H1 (cell line): Measurements from ENCODE around the gene SIAH3. TPM values are rescaled to one million over a fixed set of nuclear protein-coding genes. Genes with fewer than 3 reads are reported as not detected.

Experiments
- CTCF ChIA-PET: fragments of 300-600 bp; sonication (Branson Sonifier 250); formaldehyde crosslinking; loops from one replicate; lab custom pipeline; 2021; ENCODE audit not compliant: partially characterized antibody; lab: Charles Lee
- POLR2A ChIA-PET: fragments of 300-600 bp; sonication (Branson Sonifier 250); formaldehyde crosslinking; loops from one replicate; lab custom pipeline; 2021; ENCODE audit warnings: inconsistent platforms; ENCODE audit not compliant: partially characterized antibody; lab: Charles Lee
- DNase-seq, 2 experiments: peaks; one replicate each; pipeline versions ENCODE4 v3.0.0 to v3.0.0-alpha.2; 2010 to 2022; ENCODE audit warnings: low spot score in 2 of 2, low read depth in 1 of 2, mixed read lengths in 1 of 2
- FAIRE-seq: peaks from 2 replicates; lab custom pipeline; 2011; peaks lifted over from hg19 to GRCh38; lab: Jason Lieb, UNC
- H2AFZ ChIP-seq: 2 replicates; pipeline ENCODE4 v1.8.1; 2012; ENCODE audit warnings: low read length, inconsistent platforms
- H2AK5ac ChIP-seq: 2 replicates; pipeline ENCODE4 v1.6.1; 2013; ENCODE audit warnings: low read depth, low read length
- H2BK120ac ChIP-seq: replicated peaks from 2 replicates; pipeline ENCODE3; 2013; ENCODE audit warnings: low read depth, low read length, inconsistent platforms
- H2BK12ac ChIP-seq: 2 replicates; pipeline ENCODE4 v1.6.1; 2013; ENCODE audit warnings: low read depth, low read length
- H2BK15ac ChIP-seq: 2 replicates; pipeline ENCODE4 v1.6.1; 2013; ENCODE audit warnings: low read length
- H2BK20ac ChIP-seq: 2 replicates; pipeline ENCODE4 v1.6.1; 2013; ENCODE audit warnings: low read length
- H2BK5ac ChIP-seq: 2 replicates; pipeline ENCODE4 v1.6.1; 2013; ENCODE audit warnings: low read depth, low read length
- H3K14ac ChIP-seq: 2 replicates; pipeline ENCODE4 v1.6.1; 2013; ENCODE audit warnings: inconsistent platforms; ENCODE audit not compliant: insufficient read length
- H3K18ac ChIP-seq: 2 replicates; pipeline ENCODE4 v1.6.1; 2013; ENCODE audit warnings: low read length; ENCODE audit errors: extremely low read depth
- H3K23ac ChIP-seq: 2 replicates; pipeline ENCODE4 v1.6.1; 2013; ENCODE audit warnings: inconsistent platforms; ENCODE audit not compliant: insufficient read length
- H3K23me2 ChIP-seq: 2 replicates; pipeline ENCODE4 v1.6.1; 2013; ENCODE audit warnings: low read depth, low read length
- H3K27ac ChIP-seq: 2 replicates; pipeline ENCODE4 v1.6.1; 2011; ENCODE audit warnings: low read depth, low read length, inconsistent platforms
- H3K27me3 ChIP-seq, 4 experiments: replicated peaks in 1 of 4; 1 replicate in 1 of 4; 2 replicates in 3 of 4; pipeline versions ENCODE4 v1.6.1 to v1.8.1; 2011 to 2013; ENCODE audit warnings: low read length in 3 of 4, mild to moderate bottlenecking in 3 of 4, inconsistent platforms in 2 of 4, mixed read lengths in 2 of 4, moderate library complexity in 1 of 4; ENCODE audit not compliant: control insufficient read depth in 3 of 4, insufficient read depth in 3 of 4; ENCODE audit errors: extremely low read depth in 1 of 4
- H3K36me3 ChIP-seq, 4 experiments: 2 replicates each; pipeline versions ENCODE4 v1.6.1 to v1.8.1; 2011 to 2013; ENCODE audit warnings: mild to moderate bottlenecking in 4 of 4, low read length in 3 of 4, moderate library complexity in 2 of 4, control low read depth in 1 of 4, inconsistent platforms in 1 of 4; ENCODE audit not compliant: insufficient read depth in 4 of 4, control insufficient read depth in 2 of 4
- H3K4ac ChIP-seq: replicated peaks from 2 replicates; pipeline ENCODE3; 2013; ENCODE audit warnings: low read length, low read depth, mixed read lengths, inconsistent platforms; ENCODE audit not compliant: insufficient read length
- H3K4me1 ChIP-seq, 4 experiments: replicated peaks in 1 of 4; 1 replicate in 1 of 4; 2 replicates in 3 of 4; pipeline versions ENCODE4 v1.6.1 to v1.8.1; 2011 to 2013; ENCODE audit warnings: low read length in 3 of 4, inconsistent platforms in 2 of 4, mixed read lengths in 1 of 4; ENCODE audit not compliant: insufficient read depth in 4 of 4, control insufficient read depth in 3 of 4
- H3K4me2 ChIP-seq, 2 experiments: 2 replicates each; pipeline versions ENCODE4 v1.6.1 to v1.8.1; 2011 to 2013; ENCODE audit warnings: low read depth in 2 of 2, low read length in 2 of 2, control low read depth in 1 of 2, inconsistent platforms in 1 of 2, mild to moderate bottlenecking in 1 of 2; ENCODE audit not compliant: insufficient read depth in 1 of 2
- H3K4me3 ChIP-seq, 4 experiments: fragments of 200-600, 300-600 bp in 1 of 4; sonication (generic), shearing (Covaris generic), sonication (Bioruptor Twin) in 1 of 4; 2 replicates each; pipeline versions ENCODE4 v1.5.1 to v1.8.1; 2011 to 2016; ENCODE audit warnings: low read length in 4 of 4, low read depth in 3 of 4, control low read depth in 2 of 4, inconsistent platforms in 2 of 4, mild to moderate bottlenecking in 2 of 4, mixed read lengths in 1 of 4, moderate library complexity in 1 of 4; ENCODE audit not compliant: insufficient read depth in 2 of 4; ENCODE audit errors: extremely low read depth in 1 of 4
- H3K56ac ChIP-seq: replicated peaks from 2 replicates; pipeline ENCODE3; 2013; ENCODE audit warnings: low read depth, mild to moderate bottlenecking, mixed read lengths, low read length, inconsistent platforms; ENCODE audit not compliant: insufficient read length
- H3K79me1 ChIP-seq: 2 replicates; pipeline ENCODE4 v1.6.1; 2013; ENCODE audit warnings: low read depth, low read length, control low read depth
- H3K79me2 ChIP-seq, 2 experiments: 2 replicates each; pipeline versions ENCODE4 v1.6.1 to v1.8.1; 2012 to 2013; ENCODE audit warnings: low read length in 2 of 2, mild to moderate bottlenecking in 2 of 2, inconsistent platforms in 1 of 2; ENCODE audit not compliant: insufficient read depth in 2 of 2, control insufficient read depth in 1 of 2
- H3K9ac ChIP-seq, 4 experiments: replicated peaks in 1 of 4; 1 replicate in 1 of 4; 2 replicates in 3 of 4; pipeline versions ENCODE4 v1.6.1 to v1.8.1; 2011 to 2013; ENCODE audit warnings: low read depth in 3 of 4, low read length in 3 of 4, control low read depth in 2 of 4, mild to moderate bottlenecking in 2 of 4, moderate library complexity in 2 of 4, inconsistent platforms in 1 of 4; ENCODE audit errors: extremely low read depth in 1 of 4
- H3K9me3 ChIP-seq, 2 experiments: 2 replicates each; pipeline versions ENCODE4 v1.6.1 to v1.8.1; 2012 to 2013; ENCODE audit warnings: mild to moderate bottlenecking in 2 of 2, moderate library complexity in 2 of 2, control low read depth in 1 of 2, inconsistent platforms in 1 of 2, low read depth in 1 of 2, low read length in 1 of 2, mixed read lengths in 1 of 2; ENCODE audit not compliant: insufficient read depth in 2 of 2
- H4K20me1 ChIP-seq, 2 experiments: replicated peaks in 1 of 2; 2 replicates each; pipeline versions ENCODE3 to v1.8.1; 2011 to 2013; ENCODE audit warnings: inconsistent platforms in 2 of 2, low read length in 2 of 2, mild to moderate bottlenecking in 1 of 2; ENCODE audit not compliant: insufficient read depth in 2 of 2, control insufficient read depth in 1 of 2
- H4K5ac ChIP-seq: 2 replicates; pipeline ENCODE4 v1.6.1; 2013; ENCODE audit warnings: low read length, low read depth, mixed read lengths, inconsistent platforms; ENCODE audit not compliant: insufficient read length
- H4K8ac ChIP-seq: 2 replicates; pipeline ENCODE4 v1.8.0; 2013; ENCODE audit warnings: mild to moderate bottlenecking, moderate library complexity, low read length, inconsistent platforms; ENCODE audit not compliant: insufficient read depth; ENCODE audit errors: extremely low read depth
- H4K91ac ChIP-seq: replicated peaks from 2 replicates; pipeline ENCODE3; 2013; ENCODE audit warnings: low read length, mixed read lengths, inconsistent platforms; ENCODE audit not compliant: insufficient read length
- ATF2 ChIP-seq: IDR thresholded peaks from 2 replicates; pipeline ENCODE4 v1.6.1; 2012; ENCODE audit warnings: low read length, inconsistent platforms
- GABPA ChIP-seq: IDR thresholded peaks from 2 replicates; pipeline ENCODE4 v1.6.1; 2011; ENCODE audit warnings: mild to moderate bottlenecking, low read length, moderate library complexity, borderline replicate concordance; ENCODE audit not compliant: insufficient read depth
- JUND ChIP-seq: IDR thresholded peaks from 2 replicates; pipeline ENCODE4 v1.6.1; 2011; ENCODE audit warnings: mild to moderate bottlenecking, improper control_type of control experiment, low read length
- POU5F1 ChIP-seq: IDR thresholded peaks from 2 replicates; pipeline ENCODE4 v1.6.1; 2011; ENCODE audit warnings: low read depth, mild to moderate bottlenecking, low read length, moderate library complexity
- RAD21 ChIP-seq, 2 experiments: IDR thresholded peaks in 1 of 2; conservative IDR thresholded peaks in 1 of 2; 2 replicates each; pipeline ENCODE4 v1.6.1; 2011; ENCODE audit warnings: low read depth in 2 of 2, low read length in 2 of 2, improper control_type of control experiment in 1 of 2, inconsistent platforms in 1 of 2, mild to moderate bottlenecking in 1 of 2, moderate library complexity in 1 of 2
- WGBS, 2 experiments: shearing (Covaris generic) in 1 of 2; methylation state at CpG; one replicate each; pipeline versions ENCODE4 v1.1.6 to v1.1.7; 2013 to 2015; ENCODE audit warnings: low lambda C conversion rate in 2 of 2, mixed read lengths in 2 of 2, inconsistent platforms in 1 of 2, low coverage in 1 of 2, missing lambda C conversion rate in 1 of 2; ENCODE audit not compliant: insufficient replicate concordance in 2 of 2, insufficient coverage in 1 of 2, insufficient read length in 1 of 2; ENCODE audit errors: extremely low coverage in 1 of 2, missing lambda C conversion rate in 1 of 2; 5-methylcytosine and 5-hydroxymethylcytosine counted together
- polyA plus RNA-seq, 7 experiments: library from polyadenylated mRNA; depleted of rRNA in 3 of 7; stranded (reverse) in 5 of 7; unstranded in 2 of 7; fragments of >200 nt in 5 of 7; fragments of 200-250 nt in 2 of 7; gene quantifications; 1 replicate in 5 of 7; 2 replicates in 1 of 7; 4 replicates in 1 of 7; pipeline versions ENCODE4 v1.2.1 to v1.2.3, GENCODE V29; 2011 to 2013; ENCODE audit warnings: missing spikeins in 2 of 7, mixed read lengths in 2 of 7
- total RNA-seq: library from RNA; stranded (reverse); fragmentation: NEBNext Ultra II Directional; extraction: Animal tissue kit (Norgen Biotek cat#: 25700); gene quantifications from 2 replicates; pipeline ENCODE4 v1.2.1, GENCODE V29; 2021

SIAH3 gene
- total and polyA plus RNA-seq, 2 of the 8 experiments (the other 6 are each of a cell fraction or from before 2014, with no cell fraction given), result 0.15 to 0.17 TPM

GRCh38 chr13:45873491-45874325 lies 22.2 kb upstream of the SIAH3 start:
- Histone ChIP-seq H2BK12ac (peak overlapping the region; percentile 35; the same call in 1 of the 2 replicates), H2BK5ac (no peak overlapping the region), H2BK20ac (no peak overlapping the region; the same call in 1 of the 2 replicates), H3K56ac (no peak overlapping the region), H3K18ac (no peak overlapping the region), H3K23me2 (no peaks in the 10 kb centered on the region), H4K20me1 (no peaks in the 10 kb centered on the region), H3K4ac (no peak overlapping the region), H2AK5ac (0 out of 2 replicates have a peak overlapping the region, but pooled peaks have one; percentile 34), H3K4me3 (peak overlapping the region in 2 of 4 experiments; percentile 7 to 12; a peak in 2 of 8 replicates), H3K4me1 (peaks cover 0 to 5% (median 3%) of the 10 kb centered on the region in 4 experiments; a peak in 2 of 7 replicates), H4K8ac (no peak overlapping the region), H2BK15ac (no peak overlapping the region), H3K79me2 (no peaks in the 10 kb centered on the region), H4K91ac (no peak overlapping the region), H3K4me2 (peak overlapping the region; percentile 48 to 52), H3K23ac (no peak overlapping the region), H2AFZ (no peak overlapping the region), H3K36me3 (no peaks in the 10 kb centered on the region), H3K27ac (no peak overlapping the region), H2BK120ac (no peak overlapping the region), H3K9me3 (no peaks in the 10 kb centered on the region), H3K14ac (no peak overlapping the region), H3K27me3 (peaks cover 0 to 7% (median 3%) of the 10 kb centered on the region in 4 experiments; a peak in 3 of 7 replicates), H3K9ac (no peak overlapping the region), H4K5ac (no peak overlapping the region), H3K79me1 (no peaks in the 10 kb centered on the region)
- 30% methylated on average over 8 of the region's 8 CpGs; no CpG with 5 or more reads in 1 of the 2 experiments for WGBS, 2 experiments
- ChIA-PET POLR2A (interaction anchor here (0.6 to 1.4 kb wide), 5 partner anchors 9 to 179 kb away, joined by 3 to 4 read pairs (median 3); partner anchors contain the start of gene ZC3H13), CTCF (interaction anchor here (0.9 to 1.9 kb wide), 3 partner anchors 23 to 51 kb away, joined by 3 to 6 read pairs (median 3); no protein-coding TSS in a partner anchor)
- no peak for DNase-seq
- no peak for TF ChIP-seq ATF2
- peak; percentile 41; the same call in 1 of the 2 replicates for TF ChIP-seq POU5F1
- peak; percentile 52; the same call in 1 of the 2 replicates for TF ChIP-seq JUND
- TF ChIP-seq RAD21 (IDR thresholded peaks at IDR 0.05 in 1 of 2, conservative IDR thresholded peaks at IDR 0.05 in 1 of 2; ENCODE audit: low read depth in 2 of 2, low read length in 2 of 2), result no peak
- no peak for TF ChIP-seq GABPA
- peak; percentile 86 for FAIRE-seq
